HG02884 (cell line): ENCODE measurements around the gene APEH.
"Not testable (repeated sequence)": the region's sequence is repeated elsewhere in the genome, so short reads cannot be mapped to it uniquely, and the experiment has no call there.

Experiments
- ATAC-seq: cut with Tn5 transposase; IDR thresholded peaks from one replicate; pipeline ENCODE4 v1.9.1; 2021; ENCODE audit warnings: mild to moderate bottlenecking, moderate library complexity; ENCODE audit not compliant: unreplicated experiment

Gene APEH

DNA sequence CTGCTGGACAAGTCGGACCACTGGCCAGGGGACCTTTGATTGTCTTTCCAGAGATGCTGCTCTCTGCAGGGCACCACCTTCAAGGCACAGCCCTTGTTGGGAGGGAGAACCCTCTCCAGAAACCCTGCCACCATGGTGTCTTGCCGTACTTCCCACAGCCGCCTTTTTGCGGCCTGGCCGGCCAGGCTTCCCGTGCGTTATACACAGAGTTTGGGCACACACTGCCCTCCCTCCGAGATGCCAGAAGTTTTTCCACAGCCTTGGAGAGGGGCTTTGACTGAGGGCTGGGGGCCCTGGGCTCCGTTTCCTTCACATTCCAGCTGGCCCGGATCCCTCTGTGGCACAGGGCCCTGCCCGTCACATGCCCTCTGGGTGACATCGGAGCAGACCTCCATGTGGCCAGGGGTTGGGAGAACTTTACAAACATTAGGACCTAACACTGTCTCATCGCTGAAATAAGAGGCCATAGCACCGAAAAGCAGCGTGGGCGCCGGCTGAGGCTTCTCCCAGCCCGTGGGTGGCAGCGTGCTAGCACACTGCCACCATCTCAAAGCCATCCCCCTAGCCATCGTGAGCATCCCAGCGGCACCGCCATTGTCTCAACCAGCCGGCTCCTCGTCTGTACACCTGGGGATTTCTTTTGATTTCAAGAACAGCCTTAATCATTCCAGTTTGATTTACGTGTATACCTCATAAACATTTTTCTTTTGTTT, 6.3 kb upstream of the APEH start:
- ATAC-seq, result no peak

DNA sequence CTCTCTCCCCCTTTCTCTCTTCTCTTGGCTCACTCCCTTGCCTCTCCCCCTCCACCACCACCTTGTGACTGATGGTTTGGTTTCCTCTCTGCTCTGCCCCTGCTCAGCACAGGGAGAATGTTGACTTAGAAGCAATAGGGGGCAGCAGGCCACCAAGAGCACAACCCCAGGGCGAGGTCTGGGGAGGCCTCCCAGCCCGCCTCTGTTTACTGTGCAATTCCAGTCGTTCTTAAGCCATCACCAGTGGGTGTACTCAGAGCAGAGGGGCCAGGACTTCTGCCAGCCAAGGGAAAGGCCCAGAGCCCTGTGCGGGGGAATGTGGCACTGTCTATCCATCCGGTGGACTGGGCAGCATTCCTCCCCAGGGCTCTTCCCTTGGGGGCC, 5.7 kb upstream of the APEH start:
- ATAC-seq, result no peak

DNA sequence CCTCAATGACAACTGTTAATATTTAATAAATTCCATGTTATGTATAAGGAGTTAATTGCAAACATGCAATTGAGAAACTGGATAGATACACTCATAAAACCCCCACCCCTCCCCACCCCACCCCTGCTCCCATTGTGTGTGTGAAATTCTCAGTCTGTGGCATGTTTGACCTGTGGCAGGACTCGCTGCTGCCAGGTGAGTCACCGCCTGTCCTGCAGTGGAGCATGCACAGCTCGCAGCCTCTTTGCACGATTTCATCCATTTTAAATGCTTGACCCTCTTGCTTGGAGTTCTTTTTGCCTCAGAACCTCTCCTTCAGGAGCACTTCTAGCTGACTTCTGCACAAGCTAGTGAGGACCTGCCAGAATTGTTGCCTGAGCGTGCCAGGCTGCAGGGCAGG, 5.3 kb upstream of the APEH start:
- ATAC-seq, result no peak

DNA sequence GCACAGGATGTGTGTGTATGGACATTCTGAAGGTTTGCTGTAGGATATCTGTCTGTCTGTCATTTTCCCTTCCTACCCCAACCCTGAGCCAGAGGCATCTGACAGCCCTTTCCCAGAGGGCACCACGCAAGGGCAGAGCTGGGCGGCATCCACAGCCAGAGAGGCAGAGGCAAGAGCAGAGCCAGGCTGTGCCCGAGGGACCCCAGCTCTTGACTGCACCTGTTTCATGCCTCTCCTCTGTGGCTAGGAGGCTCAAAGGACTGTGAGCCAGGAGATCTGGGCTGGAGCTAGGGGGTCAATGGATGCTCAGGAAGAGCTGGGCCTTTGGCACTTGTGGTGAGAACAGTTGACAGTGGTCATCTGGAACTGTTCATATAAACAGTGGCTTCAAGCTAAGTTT, 4.8 kb upstream of the APEH start:
- ATAC-seq, result no peak

DNA sequence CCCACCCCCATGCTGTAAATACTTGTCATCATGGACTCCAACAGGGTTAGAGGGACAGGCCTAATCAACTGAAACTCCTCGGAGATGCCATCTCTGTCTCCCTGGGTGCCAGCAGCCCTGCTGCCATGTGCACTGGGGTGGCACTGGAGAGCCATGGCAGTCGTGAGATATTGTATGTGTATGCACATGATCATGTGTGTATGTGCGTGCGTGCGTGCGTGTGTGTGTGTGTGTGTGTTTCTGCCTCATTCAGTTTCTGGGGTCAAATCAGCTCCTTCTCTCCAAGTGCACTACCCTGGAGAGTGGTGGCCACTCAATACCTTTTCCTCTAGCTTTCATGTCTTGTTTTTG, 3.2 kb upstream of the APEH start:
- ATAC-seq, result no peak

DNA sequence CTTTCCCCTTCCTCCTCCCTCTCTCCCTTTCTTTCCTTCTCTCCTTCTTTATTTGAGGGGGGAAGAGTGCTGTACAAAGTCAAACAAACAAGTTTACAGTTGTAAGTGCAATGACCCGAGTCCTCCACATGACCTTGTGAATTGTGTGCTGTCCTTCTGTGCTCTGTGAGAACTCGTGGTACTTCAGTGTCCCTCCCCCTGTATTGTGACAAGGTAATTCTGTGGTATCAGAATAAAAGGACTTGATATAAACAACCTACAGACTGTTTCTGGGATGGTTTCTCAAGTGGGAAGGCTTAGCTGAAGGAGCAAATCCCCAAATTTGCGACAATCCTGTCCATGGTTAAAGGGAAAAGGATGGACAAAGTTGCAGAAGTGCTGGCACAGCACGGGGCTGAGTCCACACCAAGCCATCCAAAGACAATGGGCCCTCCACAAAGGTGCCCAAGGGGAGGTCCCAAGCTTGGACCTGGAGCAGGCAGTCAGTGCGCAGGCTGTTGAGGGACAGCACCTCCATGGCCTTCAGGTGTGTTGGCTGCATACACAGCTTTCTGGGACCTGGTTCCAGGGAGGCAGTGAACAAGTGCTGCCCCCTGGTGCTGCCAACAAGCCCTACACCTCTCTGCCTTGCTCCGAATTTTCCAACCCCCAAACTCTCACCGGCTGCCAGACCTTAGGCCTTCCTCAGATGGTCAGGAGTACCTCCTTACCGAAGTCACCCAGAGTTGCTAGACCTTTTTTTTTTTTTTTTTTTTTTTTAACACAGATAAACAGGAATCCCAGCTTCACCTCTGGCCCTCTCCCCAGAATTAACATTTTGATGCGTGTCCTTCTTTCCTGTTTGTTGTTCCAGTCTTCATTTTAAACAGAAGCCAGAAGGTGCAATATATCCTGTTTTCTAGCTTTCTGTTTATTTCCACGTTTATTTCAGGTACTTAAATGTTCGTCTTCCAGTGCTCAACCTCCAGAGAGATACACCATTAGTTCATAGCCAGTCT, 2.6 kb upstream of the APEH start:
- ATAC-seq, result no peak

DNA sequence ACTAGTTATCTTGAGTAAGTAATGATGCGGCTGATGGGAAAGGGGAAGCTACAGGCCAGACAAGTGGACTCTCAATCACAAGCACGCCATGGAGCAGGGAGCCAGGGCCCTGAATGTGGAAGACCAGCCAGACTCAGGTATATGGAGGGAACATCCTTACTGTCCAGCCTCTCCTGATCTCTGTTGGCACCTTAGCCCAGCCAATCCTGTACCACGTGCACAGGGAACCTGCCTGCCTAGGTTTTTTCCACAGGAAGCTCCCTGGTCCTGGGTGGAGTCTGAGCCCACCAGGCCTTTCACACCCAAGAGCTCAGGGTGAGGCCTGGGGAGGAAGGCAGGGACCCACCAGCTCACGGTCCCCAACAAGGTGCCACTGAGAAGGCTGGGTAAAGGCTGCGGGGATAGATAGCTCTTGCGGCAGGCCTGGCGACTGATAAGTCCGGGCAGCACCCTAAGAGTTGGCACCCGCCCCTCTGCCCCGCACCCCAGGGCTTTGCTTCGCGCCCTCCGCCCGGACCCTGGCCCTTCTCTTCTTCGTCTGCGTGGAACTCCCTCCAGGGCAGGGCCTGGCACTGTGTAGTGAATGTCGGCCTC, 933 bp upstream of the APEH start:
- no peak for ATAC-seq

DNA sequence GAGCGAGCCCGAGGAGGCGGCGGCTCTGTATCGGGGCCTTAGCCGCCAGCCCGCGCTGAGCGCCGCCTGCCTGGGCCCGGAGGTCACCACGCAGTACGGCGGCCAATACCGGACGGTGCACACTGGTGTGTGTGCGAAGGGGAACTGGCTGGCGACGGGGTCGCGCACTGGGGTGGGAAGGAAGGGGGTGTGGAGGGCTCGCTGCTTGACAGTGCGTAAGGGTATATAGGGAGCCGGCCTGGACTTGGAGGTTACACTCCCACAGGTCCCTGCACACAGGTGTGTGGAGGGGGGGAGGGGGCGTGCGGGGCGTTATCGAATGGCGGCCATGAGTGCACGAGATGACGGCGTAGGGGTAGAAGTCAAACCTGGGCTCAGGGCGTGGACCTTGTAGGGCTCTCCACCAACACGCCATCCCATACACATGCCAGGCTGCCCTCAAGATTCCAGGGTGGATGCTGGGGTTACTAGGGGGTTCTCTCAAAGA, 389 bp downstream of the APEH start:
- ATAC-seq, result peak; percentile 8

DNA sequence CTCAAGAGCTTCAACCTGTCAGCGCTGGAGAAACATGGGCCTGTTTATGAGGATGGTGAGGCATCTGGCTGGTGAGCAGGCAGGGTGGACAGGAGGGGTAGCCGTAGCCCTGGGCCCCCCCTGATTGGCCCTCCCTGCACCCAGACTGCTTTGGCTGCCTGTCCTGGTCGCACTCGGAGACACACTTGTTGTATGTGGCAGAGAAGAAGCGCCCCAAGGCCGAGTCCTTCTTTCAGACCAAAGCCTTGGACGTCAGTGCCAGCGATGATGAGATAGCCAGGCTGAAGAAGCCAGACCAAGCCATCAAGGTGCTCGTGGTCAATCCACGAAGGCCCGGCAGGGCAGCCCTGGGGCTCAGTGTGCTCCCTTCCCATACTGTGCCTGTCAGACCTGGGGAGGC, 1.8 kb downstream of the APEH start:
- ATAC-seq, result no peak

DNA sequence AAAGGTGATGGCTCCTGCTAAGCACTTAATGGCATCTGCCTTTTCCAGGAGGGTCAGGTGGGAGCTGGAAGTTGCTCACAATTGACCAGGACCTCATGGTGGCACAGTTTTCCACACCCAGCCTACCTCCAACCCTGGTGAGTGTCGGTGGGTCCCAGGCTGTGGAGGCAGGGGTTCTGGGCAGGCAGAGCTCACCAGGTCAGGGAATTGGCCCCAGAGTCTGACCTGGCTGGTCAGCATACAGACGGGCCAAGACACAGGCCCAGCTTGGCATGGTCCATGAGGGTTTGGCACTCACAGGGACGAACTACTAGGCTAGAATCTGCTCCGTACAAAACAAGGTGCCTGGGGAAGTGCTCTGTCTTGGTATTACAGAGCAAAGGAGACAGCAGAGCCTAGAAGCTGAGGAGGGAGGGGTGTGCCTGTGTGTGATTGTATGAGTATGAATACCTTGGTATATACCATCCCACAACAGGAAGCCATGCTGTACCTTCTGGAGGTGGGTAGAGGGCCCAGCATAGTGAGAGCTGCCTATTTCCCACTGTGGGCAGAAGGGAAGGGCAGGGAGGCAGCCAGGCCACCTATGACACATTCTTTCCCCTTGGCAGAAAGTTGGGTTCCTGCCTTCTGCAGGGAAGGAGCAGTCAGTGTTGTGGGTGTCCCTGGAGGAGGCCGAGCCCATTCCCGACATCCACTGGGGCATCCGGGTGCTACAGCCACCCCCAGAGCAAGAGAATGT, 6.5 kb downstream of the APEH start:
- no peak for ATAC-seq

DNA sequence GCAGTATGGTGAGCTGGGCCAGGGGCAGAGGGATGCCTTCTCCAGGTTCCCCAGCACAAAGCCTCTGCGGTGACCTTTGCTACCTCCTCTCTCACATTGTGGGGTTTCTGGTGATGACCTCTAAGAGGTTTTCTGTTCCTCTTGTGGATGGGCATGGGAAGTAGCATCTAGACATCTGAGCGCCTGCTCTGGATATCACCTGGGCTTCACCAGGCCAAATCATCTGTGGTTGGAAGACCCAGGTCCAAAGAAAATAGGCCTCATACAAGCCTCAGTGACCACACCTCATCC, 7.0 kb downstream of the APEH start:
- ATAC-seq, result no peak

DNA sequence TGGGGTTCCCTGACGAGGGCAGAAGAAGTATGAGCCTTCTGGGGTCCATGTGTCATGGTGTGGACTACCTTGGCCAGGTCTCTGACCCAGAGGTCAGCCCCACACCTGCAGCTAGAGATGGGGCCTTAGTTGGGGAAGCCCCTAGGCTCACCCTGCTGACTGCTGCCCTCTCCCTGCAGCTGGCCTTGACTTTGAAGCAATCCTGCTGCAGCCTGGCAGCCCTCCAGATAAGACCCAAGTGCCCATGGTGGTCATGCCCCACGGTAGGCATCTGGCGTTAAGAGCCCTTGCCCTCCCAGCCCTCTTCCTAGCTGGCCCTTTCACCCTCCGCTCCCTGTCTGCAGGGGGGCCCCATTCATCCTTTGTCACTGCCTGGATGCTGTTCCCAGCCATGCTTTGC, 7.4 kb downstream of the APEH start:
- no peak for ATAC-seq

DNA sequence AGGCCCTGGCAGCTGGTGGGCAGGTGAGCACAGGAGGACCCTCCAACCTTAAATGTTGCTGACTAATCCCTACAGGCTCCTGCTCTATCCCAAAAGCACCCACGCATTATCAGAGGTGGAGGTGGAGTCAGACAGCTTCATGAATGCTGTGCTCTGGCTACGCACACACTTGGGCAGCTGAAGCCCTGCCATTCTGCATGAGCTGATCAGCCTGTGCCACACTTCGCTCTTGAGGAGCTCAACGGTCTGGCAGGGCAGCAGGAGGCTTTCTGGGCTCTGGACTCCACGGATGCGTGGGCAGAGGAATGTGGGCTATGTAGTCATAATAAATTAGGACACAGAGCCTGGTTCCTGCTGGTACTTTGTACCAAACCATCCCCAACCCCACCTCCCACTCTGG, 9.0 kb downstream of the APEH start:
- ATAC-seq, result no peak

DNA sequence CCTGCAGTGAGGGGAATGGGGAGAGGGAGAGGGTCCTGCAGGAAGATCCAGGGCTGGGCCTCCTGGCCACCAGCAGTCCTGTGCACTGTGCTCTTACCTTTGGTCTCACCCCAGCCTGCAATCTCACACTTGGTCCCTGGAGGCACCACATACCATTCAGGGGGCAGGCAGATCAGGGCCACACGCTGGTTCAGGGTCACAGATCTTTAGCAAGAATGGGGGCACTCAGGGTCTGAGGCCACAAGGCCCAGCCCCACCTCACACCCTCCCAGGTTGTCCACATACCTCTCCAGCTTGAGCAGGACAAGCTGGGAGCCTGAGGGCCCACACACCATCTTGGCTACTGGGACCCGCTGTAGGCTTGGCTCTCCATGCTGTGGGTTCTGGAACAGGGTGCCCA, 10.3 kb downstream of the APEH start:
- not testable (repeated sequence) for ATAC-seq

DNA sequence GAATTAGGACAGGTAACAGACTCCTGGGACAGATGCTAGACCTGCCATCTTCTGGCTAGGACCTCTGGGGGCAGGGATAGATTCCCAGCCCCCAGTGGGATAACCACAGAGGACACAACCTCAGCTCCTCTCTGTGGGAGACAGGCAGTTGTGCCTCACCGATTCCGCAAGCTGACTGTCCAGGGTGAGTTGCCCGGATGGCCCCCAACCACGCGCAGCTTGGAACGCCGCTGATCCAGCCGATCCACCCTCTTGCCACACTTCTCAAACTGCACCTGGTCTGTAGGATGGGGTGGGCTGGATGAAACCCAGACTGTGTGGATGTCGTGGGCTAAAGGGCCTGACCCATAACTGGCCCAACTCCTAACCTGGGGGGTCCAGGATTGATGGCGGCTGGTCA, 11.0 kb downstream of the APEH start:
- not testable (repeated sequence) for ATAC-seq

DNA sequence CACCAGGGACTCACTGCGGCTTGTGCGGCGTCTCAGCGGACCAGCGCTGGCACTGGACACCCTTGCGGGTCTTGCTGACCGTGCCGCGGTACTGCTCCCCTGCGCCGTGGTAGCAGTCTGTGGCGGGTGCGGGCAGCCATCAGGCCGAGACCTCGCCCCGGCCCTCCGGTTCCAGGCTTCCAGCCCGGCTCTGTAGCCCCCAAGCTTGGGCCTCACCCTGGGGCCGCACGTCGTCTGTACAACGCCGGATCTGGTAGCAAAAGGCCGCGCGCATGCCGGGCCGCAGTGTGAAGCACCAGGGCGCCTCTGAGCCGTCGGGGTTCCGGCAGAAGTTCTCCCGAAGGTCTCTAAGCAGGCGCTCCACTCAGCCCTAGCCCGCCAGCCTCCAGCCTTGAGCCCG, 11.7 kb downstream of the APEH start:
- not testable (repeated sequence) for ATAC-seq

DNA sequence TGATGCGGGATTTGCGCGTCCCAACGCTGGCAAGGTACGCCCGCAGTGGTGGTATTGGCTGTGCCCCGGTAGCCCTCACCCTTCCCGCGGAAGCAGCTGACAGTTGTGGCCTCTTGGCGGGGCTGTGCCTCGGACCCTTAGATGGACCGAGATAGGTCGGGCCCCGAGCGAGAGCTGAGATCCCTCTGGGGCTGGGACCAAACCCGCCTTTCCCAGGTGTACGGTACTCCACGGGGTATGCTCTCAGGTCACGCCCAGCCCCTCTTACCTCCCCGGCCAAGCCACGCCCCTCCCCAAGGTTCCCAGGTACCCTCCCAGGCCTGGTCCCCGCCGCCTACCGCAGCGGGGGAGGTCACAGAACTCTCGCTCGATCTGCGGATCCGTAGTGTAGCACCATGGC, 12.2 kb downstream of the APEH start:
- not testable (repeated sequence) for ATAC-seq

DNA sequence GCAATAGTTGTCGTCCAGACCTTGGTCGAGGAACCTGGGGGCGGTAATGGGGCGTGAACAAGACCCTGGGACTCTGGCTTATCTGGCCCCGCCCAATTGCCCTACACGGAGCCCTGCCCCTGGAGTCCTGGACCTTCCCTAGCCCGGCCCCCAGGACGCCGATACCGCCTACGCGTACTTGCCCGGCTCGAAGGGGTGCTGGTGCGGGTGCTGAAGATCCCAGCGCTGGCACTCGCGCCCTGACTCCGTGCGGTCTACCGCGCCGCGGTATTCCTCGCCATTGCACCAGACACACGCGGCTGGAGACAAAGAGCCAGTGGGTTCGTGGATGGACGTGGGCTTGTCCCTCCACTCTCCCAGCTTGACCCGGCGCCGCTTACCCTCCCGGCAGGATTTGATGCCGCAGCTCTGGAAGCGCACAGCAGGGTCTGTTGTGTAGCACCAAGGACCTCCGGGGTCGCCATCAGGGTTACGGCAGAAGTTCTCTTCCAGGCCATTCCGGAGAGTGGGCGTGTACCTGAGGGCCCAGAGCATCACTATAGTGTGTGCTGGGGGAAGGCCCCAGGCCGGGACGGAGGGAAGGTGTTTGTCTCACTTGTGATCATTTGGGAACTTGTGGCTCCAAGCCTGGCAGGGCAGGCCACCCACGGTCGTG, 12.7 kb downstream of the APEH start:
- not testable (repeated sequence) for ATAC-seq

DNA sequence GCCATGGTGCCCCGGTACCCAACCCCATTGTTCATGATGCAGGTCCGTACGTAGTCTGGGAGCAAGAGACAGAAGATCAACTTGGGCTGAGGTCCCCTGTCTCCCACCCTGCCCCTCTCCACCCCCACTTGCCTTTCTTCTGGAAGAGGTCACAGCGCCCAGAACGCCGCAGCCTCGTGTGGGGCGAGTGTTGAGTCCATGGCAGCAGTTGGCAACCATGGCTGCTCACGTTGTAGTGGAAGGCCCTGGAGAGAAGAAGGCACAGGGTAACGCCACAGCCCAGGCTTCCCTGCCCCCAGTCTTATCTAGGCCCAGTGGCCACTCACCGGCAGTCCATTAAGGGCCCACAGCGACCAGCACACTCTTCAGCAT, 13.3 kb downstream of the APEH start:
- ATAC-seq, result not testable (repeated sequence)

DNA sequence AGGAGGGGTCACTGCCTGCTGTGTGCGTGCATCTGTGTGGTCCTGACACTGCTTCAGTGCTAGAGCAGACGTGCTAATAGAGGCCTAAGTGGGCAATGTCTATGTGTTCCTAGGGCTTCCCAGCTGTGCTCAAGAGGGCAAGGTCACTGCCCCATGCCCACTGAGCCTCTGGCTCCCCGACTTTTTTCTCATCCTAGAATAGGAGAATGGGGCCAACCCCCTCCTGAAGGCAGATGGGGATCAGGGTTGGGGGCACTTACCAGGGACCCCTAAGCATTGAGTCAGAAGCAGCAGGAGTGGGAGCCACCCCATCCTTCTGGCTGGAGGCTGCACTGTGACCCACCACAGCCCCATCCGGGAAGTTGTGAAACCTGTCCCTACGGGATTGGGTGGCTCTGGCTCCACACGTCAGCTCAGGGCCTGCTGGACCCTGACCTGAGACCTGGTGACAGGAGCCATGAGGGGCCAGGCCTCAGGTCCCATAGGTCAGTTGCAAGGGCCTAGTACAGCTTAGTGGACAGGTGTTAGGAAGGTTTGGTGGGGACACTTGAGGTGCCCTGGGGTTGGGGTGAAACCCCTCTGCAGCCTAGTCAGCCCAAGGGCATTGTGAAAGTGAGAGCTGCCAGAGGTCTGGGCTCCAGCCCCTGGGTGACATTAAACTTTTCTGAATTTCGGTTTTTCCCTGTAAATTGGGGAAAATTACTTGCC, 14.3 kb downstream of the APEH start:
- not testable (repeated sequence) for ATAC-seq
